Bronchial epithelial cell (primary cell): ENCODE measurements around the gene RAP1A. TPM values are rescaled to one million over a fixed set of nuclear protein-coding genes. Genes with fewer than 3 reads are reported as not detected.

Experiments
- DNase-seq: peaks from one replicate; pipeline ENCODE4 v3.0.0-alpha.2; 2010; ENCODE audit warnings: low read depth
- FAIRE-seq: peaks from 2 replicates; lab custom pipeline; 2011; peaks lifted over from hg19 to GRCh38; lab: Jason Lieb, UNC
- H3K27me3 ChIP-seq: 2 replicates; pipeline ENCODE4 v1.5.1; 2011; ENCODE audit warnings: low read length; ENCODE audit not compliant: control insufficient read depth, insufficient read depth
- H3K36me3 ChIP-seq: 2 replicates; pipeline ENCODE4 v1.5.1; 2011; ENCODE audit warnings: low read length; ENCODE audit not compliant: control insufficient read depth, insufficient read depth
- H3K4me3 ChIP-seq: 2 replicates; pipeline ENCODE4 v1.5.1; 2011; ENCODE audit warnings: mild to moderate bottlenecking, low read depth, low read length, control low read depth
- total RNA-seq: library from RNA; depleted of rRNA; stranded (reverse); fragments of >200 nt; gene quantifications from 2 replicates; pipeline ENCODE4 v1.2.1, GENCODE V29; 2014
- TF ChIP-seq, protein P1 (sequence below): IDR thresholded peaks from 2 replicates; pipeline ENCODE4 v1.5.1; 2011; ENCODE audit warnings: mild to moderate bottlenecking, moderate library complexity, low read length, control low read depth, inconsistent platforms; ENCODE audit not compliant: insufficient read depth, severe bottlenecking

Gene RAP1A
- total RNA-seq, 1 donor from 2014 or later: 16.6 TPM

DNA sequence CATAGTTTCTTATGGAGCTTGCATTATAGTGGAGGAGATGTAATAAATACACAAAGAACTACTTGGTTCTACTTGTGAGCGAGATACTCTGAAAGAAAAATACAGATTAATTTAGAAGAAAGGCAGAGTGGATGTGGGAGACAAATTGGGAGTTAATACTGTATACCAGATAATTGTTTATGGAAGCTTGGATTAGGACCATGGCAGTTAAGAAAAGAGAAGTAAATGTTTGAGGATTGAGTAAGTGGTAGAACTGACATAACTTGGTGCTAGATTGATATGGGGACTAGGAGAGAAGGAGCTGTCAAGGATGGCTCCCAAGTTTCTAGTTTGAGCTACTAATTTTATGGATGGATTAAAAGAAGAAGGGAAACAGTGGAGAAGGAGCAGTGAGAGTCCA, 72.3 kb downstream of the RAP1A start:
- TF ChIP-seq, protein P1, sequence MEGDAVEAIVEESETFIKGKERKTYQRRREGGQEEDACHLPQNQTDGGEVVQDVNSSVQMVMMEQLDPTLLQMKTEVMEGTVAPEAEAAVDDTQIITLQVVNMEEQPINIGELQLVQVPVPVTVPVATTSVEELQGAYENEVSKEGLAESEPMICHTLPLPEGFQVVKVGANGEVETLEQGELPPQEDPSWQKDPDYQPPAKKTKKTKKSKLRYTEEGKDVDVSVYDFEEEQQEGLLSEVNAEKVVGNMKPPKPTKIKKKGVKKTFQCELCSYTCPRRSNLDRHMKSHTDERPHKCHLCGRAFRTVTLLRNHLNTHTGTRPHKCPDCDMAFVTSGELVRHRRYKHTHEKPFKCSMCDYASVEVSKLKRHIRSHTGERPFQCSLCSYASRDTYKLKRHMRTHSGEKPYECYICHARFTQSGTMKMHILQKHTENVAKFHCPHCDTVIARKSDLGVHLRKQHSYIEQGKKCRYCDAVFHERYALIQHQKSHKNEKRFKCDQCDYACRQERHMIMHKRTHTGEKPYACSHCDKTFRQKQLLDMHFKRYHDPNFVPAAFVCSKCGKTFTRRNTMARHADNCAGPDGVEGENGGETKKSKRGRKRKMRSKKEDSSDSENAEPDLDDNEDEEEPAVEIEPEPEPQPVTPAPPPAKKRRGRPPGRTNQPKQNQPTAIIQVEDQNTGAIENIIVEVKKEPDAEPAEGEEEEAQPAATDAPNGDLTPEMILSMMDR: no peak
- H3K4me3 ChIP-seq: no peak overlapping the region
- H3K27me3 ChIP-seq: no peaks in the 10 kb centered on the region
- DNase-seq: no peak
- no peaks in the 10 kb centered on the region for H3K36me3 ChIP-seq
- FAIRE-seq: no peak

DNA sequence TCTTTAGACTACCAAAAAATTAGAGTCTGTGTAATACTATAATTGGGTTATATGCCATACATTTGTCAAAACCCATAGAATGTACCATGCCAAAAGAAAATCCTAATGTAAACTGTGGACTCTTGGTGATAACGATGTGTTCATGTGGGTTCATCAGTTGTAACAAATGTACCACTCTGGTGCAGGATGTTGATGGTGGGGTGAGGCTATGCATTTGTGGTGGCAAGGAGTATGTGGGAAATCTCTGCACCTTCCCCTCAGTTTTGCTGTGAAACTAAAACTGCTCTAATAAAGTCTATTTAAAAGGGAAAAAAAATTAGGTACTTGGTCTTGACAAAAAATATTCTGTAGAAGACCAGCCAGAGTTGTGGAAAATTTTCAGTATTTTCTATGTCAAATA, 76.2 kb downstream of the RAP1A start:
- Histone ChIP-seq H3K36me3 (peaks cover 3% of the 10 kb centered on the region), H3K4me3 (no peak overlapping the region), H3K27me3 (no peaks in the 10 kb centered on the region)
- DNase-seq (no peak), FAIRE-seq (no peak)
- TF ChIP-seq, protein P1: no peak

DNA sequence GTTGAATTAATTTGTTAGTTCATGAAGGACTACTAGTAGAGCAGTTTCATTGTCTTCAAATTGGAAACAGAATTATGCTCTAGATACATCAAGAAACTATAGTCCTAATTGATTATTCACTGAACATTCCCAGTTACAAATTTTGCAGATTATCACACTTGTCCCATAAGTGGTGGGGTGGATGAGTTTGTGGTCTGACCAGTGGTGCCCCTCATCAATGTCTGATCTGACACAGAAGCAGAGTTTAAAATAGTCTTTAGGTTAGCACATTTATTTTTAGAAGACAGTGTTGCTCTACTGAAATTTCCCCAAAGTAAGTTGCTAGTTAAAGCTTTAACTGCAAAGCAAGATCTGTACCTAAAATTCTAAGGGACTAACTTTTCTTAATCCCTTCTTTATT, 76.7 kb downstream of the RAP1A start:
- DNase-seq (no peak), FAIRE-seq (no peak)
- peaks cover 3% of the 10 kb centered on the region for H3K36me3 ChIP-seq
- H3K4me3 ChIP-seq: no peak overlapping the region
- TF ChIP-seq, protein P1: no peak
- H3K27me3 ChIP-seq: no peaks in the 10 kb centered on the region

DNA sequence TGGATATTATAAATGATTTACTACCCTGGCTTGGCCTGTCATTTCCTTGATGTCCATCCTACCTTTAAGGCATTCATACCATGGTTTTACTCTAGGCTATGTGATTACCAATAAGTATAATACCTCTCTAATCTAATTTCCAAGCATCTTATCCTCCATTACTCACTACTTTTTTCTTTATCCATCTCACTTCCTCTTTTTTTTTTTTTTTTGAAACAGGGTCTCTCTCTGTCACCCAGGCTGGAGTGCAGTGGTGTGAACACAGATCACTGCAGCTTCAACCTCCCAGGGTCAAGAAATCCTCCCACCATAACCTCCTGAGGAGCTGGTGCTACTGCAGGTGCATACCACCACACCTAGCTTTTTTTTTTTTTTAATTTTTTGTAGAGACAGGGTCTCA, 79.7 kb downstream of the RAP1A start:
- Histone ChIP-seq H3K27me3 (no peaks in the 10 kb centered on the region), H3K36me3 (peaks cover 3% of the 10 kb centered on the region), H3K4me3 (no peak overlapping the region)
- TF ChIP-seq, protein P1: no peak
- no peak for DNase-seq
- FAIRE-seq: no peak

DNA sequence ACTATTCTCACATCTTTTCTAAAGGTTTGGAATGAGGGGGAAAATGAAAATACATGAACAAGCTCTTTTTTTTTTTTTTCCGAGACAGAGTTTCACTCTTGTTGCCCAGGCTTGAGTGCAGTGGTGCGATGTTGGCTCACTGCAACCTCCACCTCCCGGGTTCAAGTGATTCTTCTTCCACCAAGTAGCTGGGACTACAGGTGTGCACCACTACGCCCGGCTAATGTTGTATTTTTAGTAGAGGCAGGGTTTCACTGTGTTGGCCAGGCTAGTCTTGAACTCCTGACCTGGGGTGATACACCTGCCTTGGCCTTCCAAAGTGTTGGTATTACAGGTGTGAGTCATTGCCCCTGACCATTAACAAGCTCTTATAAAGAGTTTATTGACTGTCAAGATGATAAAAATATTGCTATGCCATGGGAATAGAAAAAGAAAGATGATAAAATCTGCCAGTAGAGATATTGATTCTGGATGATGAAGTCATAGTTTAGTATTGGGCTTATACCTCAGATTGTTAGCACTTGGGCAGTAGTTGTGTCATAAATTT, 83.0 kb downstream of the RAP1A start:
- no peak overlapping the region for H3K4me3 ChIP-seq
- FAIRE-seq (no peak), DNase-seq (no peak)
- peaks cover 5% of the 10 kb centered on the region for H3K36me3 ChIP-seq
- H3K27me3 ChIP-seq: no peaks in the 10 kb centered on the region
- TF ChIP-seq, protein P1: no peak

DNA sequence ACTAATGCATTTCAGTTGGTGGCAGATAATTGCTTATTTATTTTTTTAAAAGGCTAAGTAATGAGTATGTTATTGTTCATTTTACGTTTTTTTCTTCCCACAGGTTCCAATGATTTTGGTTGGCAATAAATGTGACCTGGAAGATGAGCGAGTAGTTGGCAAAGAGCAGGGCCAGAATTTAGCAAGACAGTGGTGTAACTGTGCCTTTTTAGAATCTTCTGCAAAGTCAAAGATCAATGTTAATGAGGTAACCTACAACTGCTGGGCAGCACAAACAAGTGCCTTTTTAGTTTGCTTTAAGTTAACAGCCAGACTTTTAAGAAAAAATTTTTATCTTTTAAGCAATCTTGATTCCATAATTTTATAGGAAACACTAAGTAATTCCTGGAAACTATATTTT, 84.7 kb downstream of the RAP1A start:
- no peak overlapping the region for H3K4me3 ChIP-seq
- H3K27me3 ChIP-seq: no peaks in the 10 kb centered on the region
- H3K36me3 ChIP-seq: peaks cover 5% of the 10 kb centered on the region
- DNase-seq (no peak), FAIRE-seq (no peak)
- TF ChIP-seq, protein P1: no peak
